ENCODE data around the gene GPAT3.

The GPAT3 gene

DNA sequence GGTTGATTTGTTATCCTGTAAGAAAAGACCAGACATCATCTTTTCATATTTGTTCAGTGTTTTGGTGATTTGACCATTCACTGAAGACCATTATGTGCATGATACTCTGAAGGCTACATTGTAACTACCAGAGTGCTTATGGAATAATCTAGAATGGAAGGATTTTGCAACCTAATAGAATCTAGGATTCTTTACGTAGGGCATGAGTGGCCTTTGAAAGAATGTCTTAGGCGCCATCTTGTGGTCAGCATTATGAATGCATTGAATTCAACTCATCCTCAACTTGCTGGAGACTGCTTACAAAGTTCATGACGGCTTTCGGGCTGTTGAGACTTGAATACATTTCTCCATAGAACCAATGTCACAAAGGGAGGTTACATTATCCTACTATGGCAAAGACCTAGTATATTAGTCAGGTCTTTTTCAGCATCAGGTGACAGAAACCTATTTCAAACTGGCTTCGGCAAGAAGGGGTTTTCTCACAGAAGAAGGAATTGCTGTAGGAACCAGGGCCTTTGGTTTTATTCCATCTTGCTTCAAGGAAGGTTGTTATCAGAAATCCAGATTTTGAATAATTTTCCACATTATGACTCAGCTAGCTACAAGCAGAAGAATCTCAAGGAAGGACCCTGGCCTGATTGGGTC is 104.1 kb downstream of the GPAT3 start:
- DNase-seq (ENCODE audit: low read depth in 1 of 2, low spot score in 1 of 2), result no peak

DNA sequence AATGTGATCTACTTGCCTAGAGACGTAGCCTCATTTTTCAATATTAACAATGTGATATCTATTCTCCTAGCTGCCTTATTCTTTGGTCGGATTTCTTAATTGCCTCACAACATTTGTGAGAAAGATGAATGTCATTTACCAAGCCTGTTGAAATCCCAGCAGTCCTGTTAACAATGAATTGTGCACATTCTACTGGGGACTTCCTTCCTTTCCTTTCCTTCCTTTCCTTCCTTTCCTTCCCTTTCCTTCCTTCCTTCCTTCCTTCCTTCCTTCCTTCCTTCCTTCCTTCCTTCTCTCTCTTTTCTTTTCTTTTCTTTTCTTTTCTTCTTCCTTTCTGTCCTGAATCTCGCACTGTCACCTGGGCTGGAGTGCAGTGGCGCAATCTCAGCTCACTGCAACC is 107.1 kb downstream of the GPAT3 start:
- DNase-seq (ENCODE audit: low read depth in 1 of 2, low spot score in 1 of 2), result no peak

DNA sequence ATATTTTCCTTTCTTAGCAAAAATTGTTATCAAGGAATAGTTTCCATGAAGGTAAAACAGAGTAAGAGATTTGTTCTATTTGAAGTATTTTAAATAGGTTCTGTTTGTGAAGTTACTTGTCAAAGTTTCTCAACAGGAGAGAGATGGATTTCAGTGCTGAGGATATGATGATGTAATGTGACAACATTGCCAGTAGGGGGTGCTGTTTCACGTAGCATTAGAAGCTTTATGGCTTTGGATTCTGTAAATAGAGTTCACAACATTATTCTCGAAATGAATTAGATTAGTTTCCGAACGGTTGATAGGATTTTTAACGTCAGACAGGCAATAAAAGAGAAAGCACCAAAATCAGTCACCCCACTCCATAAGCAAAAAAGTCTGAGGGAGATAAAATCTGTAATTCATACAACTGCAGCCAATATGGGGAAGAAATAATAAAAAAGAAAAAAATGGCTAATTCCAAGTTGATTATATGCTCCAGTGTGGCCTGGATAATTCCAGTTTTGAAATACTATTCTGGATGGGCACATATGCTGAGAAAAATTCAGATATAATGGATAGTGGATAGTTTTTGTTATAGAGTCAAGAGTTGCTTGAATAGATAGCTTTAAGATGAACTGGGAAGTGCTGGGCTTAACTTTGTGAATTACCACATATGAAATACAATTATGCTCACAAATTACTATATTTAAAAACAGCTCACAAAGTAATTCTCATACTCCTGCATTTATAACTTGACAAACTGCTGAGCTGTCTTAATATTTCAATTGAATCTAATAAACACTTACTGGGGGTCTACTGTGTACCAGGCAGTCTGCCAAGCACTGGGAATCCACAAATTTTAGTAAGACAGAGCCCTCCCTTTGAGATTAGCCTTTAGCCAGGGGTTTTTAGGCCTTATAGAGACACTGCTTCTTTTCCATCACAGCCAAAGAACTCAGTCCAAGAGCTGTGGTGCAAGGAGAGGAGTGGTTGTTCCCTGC is 109.1 kb downstream of the GPAT3 start:
- DNase-seq (ENCODE audit: low read depth in 1 of 2, low spot score in 1 of 2), result no peak

DNA sequence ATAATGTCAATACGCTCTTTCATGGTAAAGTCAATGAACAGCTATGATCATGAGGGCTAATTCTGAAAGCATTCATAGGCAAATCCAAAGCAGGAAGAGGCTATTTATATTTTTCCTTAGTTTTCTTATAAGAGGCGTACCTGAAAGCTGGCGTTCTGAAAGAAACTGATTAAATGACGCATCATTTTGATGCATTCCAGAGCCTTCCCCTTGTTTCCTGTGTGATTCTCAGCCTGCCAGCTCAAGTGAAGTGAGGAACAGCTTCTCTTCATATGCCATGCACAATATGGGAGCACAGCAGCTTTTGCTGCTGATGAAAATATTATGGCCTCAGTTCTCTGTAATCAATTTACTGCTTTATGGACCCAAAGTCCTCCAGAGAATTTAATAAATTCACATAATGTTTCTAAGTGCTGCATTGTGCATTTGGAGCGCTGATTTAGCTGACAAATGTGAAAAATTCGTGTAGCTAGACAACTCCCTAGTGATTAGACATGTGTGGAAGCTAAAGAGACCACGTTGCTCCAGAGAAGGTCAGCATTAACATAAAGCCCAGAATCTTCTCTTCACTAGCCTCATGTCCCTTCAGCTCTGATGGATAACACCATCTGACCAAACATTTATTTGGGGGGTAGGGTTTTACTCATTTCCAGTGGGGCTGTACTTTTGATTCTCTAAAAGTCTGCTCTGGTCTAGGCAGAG is 110.8 kb downstream of the GPAT3 start:
- no peak for DNase-seq (ENCODE audit: low read depth in 1 of 2, low spot score in 1 of 2)

DNA sequence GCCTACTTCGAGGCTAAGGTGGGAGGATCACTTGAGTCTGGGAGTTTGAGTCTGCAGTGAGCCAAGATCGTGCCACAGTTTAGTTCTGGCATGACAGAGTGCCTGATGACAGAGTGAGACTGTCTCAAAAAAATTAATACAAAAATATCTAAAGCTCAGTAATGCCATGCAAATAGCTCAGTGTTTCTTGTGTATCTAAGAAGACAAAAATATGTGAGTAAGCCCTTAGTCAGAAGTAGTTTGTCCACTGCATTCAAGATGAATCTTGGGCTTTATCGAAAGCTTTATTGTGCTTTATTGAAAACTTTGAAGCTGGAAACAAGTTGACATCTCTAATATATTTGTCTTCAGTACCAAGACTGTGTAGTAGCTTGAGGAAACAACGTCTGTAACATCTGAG is 115.9 kb downstream of the GPAT3 start:
- DNase-seq (ENCODE audit: low read depth in 1 of 2, low spot score in 1 of 2), result no peak
